HG03060 (cell line): ENCODE results near the gene AJM1.
"Not testable (repeated sequence)": the region's sequence is repeated elsewhere in the genome, so short reads cannot be mapped to it uniquely, and the experiment has no call there.

Experiments used
- ATAC-seq: cut with Tn5 transposase; IDR thresholded peaks from one replicate; pipeline ENCODE4 v1.9.1; 2021; ENCODE audit warnings: low read depth, moderate number of reproducible peaks; ENCODE audit not compliant: unreplicated experiment

The AJM1 gene

DNA sequence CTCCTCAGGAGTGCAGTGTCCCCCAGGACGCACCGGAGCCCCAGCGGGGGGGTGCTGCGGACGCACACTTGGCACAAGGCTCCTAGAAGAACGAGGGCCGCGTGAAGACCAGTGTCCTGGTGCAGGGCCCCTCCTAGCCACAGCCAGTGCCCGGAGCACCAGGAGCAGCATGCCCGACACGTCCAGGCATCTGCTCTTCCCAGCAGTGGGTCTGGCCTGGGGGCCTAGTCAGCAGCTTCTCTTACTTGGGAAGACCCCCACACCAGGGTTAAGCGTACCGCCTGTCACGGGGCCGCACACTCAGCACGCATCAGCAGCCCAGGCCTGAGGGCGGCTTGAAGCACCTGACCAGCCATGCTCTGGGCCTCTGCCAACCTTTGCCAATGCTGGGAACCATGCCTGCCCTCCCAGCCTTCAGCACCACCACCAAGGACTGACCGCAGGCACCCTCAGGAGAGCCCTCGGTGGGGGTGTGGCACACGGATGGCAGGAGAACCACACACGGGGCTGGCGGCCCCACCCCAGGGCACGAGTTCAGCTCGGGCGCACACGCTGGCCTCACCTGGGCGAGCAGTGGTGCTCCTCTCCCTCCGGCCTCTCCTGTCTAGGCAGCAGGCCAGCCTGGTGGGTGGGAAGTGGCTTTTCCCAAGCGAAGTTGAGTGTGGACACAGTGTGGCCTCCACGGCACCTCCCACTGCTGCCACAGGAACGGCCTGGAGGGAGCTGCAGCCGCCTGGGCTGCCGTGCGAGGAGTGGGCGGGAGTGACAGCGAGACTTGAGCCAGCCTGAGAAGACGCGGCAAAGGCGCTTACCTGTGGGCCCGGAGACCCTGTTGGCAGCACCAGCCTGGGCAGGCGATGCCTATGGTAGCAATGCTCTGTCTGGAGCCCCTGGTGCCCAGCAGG lies 12.0 kb upstream of the AJM1 start:
- no peak for ATAC-seq

- no peak for ATAC-seq
Observed at GRCh38 chr9:136831002-136831719, 11.1 kb upstream of the AJM1 start.

DNA sequence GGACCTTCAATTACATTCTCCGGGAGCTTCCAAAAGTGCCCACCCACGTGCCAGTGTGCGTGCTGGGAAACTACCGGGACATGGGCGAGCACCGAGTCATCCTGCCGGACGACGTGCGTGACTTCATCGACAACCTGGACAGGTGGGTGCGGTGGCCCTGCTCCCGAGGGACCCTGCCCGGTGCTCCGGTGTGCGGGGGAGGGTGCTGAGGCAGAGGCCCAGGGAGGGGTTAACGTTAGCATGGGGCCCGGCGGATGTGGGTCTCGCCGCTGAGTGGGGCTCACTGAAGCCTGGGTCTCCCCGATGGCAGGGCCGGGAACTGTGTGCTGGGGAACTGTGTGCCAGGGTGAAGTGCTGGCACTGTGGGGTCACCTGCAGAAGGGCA lies 10.6 kb upstream of the AJM1 start:
- no peak for ATAC-seq

DNA sequence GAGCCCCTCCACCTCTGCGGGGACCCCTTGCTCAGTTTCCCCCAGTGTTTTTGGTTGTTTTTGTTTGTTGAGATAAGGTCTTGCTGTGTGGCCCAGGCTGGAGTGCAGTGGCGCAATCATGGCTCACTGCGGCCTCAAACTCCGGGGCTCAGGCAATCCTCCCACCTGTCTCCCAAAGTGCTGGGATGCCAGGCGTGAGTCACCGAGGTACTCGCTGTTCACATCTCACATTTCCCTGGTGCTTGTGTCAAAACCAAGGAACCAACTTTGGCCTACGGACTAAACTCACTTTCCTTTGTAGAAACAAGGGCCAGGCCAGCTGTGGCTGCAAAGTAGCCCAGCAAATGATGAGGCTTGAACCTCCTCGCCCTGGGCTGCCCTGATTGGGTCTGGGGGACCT lies 9.7 kb upstream of the AJM1 start:
- no peak for ATAC-seq

- not testable (repeated sequence) for ATAC-seq
Observed at GRCh38 chr9:136833381-136834048, 8.8 kb upstream of the AJM1 start.

DNA sequence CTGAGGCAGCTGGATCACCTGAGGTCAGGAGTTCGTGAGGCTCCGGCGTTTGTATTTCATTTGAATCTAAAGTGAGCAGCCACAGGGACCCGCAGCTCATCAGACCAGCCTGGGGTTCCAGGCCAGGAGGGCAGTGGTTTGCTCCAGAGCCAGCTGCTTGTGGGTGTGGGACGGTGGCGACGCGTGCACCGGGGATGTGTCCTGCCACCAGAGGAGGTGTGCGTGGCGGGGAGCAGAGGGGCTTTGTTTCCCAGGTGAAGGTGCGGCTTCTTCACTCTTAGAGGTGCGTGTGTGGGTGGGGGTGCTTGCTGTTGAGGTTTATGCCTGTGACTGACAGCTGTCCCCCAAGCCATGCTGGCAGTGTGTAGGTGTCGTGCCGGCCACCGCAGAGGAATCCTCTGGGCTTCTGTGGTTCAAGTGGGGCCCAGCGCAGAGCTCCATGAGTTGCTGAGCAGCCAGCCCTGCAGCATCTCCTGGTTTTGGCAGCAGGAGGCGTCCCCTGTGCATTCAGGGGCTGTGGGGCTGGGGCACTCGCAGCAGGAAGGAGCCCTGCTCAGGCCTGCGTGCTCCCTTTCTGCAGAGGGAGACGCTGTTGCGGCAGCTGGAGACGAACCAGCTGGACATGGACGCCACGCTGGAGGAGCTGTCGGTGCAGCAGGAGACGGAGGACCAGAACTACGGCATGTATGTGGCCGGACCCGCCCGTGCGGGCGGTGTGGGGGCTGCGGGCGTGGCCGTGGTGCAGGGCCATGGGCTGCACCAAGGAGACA lies 6.9 kb upstream of the AJM1 start:
- ATAC-seq: no peak

DNA sequence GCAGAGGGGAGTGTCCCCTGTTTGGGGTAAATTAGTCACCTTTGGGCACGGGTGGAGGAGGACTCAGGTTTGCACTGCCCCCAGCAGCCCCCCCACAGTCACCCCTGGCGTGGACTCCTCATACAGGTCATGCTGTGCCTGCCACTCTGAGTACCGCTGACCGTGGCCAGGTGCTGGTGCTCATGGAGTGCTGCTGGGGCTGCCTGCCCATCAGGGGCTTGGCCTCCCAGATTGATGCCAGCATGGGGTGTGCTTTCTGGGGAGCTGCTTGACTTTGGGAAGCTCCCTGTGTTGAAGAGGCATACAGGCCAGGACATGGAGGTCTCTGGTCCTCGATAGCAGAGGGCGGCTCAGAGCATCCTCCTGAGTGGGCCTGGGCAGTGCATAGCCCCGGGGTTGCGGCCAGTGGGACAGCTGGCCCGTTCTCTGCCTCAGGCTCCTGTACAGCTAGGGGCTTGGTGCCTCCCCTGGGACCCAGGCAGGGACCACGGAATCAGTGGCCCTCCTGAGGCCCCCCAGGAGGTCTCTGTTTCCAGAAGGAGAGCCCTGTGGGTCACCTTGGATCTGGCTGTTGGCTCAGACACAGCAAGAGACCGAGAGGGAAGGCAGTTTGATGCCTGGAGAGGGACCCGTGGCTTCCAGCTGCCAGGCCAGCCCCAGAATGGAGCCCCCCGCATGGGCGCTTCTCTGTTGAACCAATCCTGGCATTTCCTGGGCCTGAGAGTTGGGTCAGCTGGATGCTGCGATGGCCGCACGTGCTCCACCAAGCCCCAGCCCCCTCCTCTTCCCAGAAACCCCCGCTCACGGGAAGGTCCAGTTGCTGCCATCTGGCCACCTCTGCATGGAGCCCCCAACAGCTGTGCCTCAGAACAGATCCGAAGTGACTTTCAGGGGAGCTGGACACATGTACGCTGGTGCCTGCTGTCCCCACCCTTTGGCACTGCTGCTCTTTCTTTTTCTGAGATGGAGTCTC lies 6.1 kb upstream of the AJM1 start:
- ATAC-seq: no peak

GRCh38 chr9:136837146-136837855 lies 5.0 kb upstream of the AJM1 start:
- ATAC-seq: no peak

GRCh38 chr9:136837856-136838277 lies 4.4 kb upstream of the AJM1 start:
- not testable (repeated sequence) for ATAC-seq

DNA sequence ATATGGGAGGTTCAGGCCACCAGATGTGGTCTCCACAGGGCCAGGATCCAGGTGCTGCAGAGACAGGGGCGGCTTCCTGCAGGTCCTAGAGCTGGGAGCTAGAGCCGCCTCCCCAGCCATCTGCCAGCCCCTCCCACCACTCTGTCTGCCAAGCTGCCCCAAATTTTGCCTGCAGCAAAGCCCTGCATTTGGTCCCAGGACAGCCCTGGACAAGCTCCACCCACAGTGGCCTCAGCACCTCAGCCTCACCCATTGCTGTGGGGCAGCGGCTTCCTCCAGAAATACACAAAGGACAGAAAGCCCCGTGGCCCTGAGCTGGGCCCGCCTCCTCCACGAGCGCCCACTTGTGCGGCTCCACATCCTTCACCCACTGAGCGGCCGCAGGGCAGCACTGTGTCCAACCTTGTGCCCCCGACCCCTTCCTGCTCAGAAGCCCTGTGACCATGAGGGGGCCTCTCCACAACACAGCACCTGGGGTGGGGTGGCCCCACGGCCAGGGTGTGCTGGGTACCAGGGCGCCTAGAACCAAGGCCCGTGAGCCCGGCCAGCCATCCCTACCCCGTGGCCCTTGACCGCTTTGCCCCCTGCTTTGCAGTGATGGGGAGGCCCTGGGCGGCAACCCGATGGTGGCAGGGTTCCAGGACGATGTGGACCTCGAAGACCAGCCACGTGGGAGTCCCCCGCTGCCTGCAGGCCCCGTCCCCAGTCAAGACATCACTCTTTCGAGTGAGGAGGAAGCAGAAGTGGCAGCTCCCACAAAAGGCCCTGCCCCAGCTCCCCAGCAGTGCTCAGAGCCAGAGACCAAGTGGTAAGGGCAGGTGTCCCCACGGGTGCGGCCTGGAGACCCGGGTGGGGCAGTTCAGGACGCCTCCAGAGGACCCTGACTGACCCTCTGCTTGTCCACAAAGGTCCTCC lies 3.7 kb upstream of the AJM1 start:
- ATAC-seq: no peak

DNA sequence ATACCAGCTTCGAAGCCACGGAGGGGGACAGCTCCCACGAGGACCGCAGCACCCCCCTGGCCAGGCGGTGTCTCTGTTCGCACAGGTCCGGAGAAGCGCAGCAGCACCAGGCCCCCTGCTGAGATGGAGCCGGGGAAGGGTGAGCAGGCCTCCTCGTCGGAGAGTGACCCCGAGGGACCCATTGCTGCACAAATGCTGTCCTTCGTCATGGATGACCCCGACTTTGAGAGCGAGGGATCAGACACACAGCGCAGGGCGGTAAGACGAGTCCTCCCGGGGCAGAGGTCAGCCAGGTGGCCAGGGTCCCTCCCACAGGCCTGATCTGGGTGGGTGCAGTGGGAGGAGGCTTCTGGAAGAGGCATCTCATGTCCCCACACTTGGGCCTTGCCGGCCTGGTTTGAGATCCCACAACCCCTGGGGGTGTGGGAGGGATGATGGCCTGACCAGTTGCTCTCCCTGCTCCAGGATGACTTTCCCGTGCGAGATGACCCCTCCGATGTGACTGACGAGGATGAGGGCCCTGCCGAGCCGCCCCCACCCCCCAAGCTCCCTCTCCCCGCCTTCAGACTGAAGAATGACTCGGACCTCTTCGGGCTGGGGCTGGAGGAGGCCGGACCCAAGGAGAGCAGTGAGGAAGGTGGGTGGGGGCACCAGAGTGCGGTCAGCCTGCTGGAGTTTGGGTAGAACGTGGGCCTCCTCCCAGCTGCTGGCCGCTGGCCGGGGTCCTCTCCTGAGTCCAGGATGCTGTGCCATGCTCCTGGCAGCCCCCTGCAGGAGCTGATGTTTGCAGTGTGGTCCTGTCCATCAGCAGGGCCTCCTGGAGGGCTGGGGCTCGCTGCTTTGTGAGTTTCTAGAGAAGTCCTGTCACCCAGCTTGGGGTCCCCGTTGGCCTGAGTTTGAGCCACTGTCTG lies 2.8 kb upstream of the AJM1 start:
- no peak for ATAC-seq

DNA sequence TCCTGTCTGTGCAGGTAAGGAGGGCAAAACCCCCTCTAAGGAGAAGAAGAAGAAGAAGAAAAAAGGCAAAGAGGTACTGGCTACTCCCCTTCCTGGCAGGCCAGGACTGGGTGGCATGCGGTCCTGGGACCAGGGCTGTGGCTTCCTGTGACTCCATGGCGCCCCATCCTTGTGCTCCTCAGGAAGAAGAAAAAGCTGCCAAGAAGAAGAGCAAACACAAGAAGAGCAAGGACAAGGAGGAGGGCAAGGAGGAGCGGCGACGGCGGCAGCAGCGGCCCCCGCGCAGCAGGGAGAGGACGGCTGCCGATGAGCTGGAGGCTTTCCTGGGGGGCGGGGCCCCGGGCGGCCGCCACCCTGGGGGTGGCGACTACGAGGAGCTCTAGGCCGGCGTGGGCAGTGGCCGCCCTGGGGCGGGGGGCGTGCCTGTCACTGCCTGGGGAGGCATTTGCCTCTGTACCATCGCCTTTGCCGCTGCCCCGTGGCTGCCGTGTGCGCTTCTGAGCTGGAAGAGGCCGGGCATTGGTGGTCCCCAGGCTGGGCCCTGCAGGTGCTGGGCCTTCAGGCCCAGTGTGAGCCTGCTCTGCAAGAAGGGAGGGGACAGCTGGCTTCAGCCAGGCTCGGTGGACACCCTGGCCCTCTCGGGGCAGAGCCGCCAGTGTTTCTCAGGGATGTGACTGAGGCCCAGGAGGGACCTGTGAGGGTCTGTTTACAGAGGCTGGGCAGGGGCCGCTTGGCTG lies 2.0 kb upstream of the AJM1 start:
- ATAC-seq: no peak

GRCh38 chr9:136840877-136841645 lies 1.2 kb upstream of the AJM1 start:
- ATAC-seq: no peak

- ATAC-seq: not testable (repeated sequence)
Observed at GRCh38 chr9:136841646-136842379, 465 bp upstream of the AJM1 start.
